ENCODE data around the gene MAN2B2.

MAN2B2 gene

GRCh38 chr4:6582889-6583490 is 8.0 kb downstream of the MAN2B2 start:
- intact Hi-C loops (cut with DNase I) = no loop called here
- peak in 9 of 42 donors; percentile 18 to 71 (median 39) for DNase-seq

- intact Hi-C loops (cut with DNase I) = no loop called here
- no peak for DNase-seq
These were observed 9.9 kb downstream of the MAN2B2 start for GRCh38 chr4:6584865-6585264.

DNA sequence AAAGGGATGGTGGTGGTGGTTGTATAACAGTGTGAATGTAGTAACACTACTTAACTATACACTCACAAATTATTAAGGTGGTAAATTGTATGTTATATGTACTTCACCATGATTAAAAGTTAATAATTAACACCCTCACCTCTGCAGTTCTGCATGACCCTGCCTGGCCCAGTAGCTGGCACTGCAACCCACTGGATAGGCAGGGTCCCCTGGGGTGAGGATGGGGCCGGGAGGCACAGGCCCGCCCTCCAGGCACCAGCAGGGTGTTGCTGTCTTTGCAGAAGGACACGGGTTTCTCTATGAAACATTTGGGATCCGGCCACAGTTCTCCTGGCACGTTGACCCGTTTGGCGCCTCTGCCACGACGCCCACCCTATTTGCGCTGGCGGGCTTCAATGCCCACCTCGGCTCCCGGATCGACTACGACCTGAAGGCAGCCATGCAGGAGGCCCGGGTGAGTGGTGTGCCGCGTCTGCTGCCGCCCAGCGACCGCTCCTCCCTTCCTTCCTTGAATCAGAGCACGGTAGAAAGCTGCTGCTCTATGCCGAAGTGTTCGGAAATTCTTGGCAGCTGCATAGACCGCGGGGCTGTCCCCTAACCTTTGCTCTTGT is 11.8 kb downstream of the MAN2B2 start:
- intact Hi-C loops (cut with DNase I) = no loop called here
- no peak for DNase-seq

DNA sequence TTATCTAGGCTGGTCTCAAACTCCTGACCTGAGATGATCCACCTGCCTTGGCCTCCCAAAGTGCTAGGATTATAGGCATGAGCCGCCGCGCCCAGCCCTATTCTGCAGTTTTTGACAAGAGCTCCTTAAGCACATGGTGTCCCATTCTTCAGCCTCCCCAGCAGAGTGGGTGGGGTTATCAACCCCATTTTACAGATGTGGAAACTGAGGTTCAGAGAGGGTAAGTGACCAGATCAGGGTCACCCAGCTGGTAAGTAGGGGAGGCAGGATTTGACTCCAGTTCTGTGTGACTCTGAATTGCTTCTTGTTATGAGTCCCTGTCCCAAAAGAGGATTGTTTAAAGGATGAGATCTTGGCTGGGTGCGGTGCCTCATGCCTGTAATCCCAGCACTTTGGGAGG is 14.5 kb downstream of the MAN2B2 start:
- intact Hi-C loops (cut with DNase I) = no loop called here
- DNase-seq = no peak

- intact Hi-C loops (cut with DNase I) = no loop called here
These were observed 16.3 kb downstream of the MAN2B2 start for GRCh38 chr4:6591313-6591712.

GRCh38 chr4:6591781-6592180 is 16.8 kb downstream of the MAN2B2 start:
- DNase-seq = no peak
- intact Hi-C loops (cut with DNase I) = no loop called here

More at GRCh38 chr4:6591313-6591712, 16.3 kb downstream of the MAN2B2 start:
- no peak for DNase-seq

DNA sequence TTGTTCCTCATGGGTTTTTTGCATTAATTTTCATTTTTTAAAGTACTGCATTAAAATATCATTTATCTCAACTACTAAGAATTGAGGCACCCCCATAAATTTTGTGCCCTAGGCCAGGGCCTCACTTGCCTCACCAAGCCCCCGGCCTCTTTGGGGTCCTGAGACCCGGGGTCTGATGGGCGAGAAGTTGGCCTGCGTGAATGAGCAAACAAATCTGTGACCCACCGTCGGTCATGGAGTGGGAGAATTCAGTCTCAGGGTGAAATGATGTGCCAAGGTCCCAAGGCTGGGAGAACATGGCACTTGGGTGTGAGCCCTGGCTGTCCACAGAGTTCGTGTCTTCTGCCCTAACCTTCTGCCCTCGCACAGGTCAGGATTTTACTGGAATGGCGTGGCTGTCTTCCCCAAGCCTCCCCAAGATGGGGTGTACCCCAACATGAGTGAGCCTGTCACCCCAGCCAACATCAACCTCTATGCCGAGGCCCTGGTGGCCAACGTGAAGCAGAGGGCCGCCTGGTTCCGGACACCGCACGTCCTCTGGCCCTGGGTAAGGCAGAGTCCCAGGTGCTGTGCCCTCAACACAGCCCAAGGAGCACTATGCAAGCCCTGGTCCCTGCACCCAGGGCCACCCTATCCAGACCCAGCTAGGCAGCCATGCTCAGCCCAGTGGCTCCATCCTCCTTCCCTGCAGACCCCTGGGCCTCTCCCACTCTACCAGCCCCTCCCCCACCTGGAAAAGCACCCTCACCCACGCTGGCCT is 18.0 kb downstream of the MAN2B2 start:
- DNase-seq = no peak
- intact Hi-C loops (cut with DNase I) = no loop called here

DNA sequence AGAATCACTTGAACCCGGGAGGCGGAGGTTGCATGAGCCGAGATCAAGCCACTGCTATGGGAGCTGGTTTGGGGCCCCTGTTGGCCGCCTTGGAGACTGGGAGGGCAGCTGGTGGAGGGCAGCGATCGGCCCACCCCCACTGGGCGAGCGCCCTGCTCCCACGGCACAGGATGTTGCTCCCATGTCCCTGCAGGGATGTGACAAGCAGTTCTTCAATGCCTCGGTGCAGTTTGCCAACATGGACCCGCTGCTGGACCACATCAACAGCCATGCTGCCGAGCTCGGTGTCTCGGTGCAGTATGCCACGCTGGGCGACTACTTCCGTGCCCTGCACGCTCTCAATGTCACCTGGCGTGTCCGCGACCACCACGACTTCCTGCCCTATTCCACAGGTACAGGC is 19.4 kb downstream of the MAN2B2 start:
- intact Hi-C loops (cut with DNase I) = no loop called here
- no peak for DNase-seq

DNA sequence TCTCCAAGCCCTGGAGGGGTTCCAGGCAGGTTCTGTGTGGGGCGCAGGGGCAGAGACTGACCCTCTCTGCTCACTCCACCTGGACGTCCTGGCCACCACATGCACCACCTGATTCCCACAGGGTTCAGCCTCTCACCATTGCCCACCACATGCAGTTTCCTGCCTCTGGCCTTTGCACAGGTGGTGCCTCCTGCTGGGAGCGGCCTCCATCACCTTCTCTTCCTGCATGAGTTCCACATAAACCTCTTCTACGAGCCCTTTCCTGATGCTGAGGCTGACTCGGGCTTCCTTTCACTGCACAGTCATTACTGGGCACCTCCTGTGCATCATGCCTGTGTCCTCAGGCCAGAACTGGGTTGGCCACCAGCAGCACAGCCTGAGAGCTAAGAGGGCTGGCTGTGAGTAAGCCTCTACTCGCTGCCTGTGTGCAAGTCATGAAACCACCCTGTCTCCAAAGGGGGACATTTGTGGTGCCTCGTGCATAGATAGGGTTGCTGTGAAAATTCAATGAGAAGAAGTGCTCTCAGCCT is 19.9 kb downstream of the MAN2B2 start:
- no peak for DNase-seq
- intact Hi-C loops (cut with DNase I) = no loop called here

- no peak for DNase-seq
These were observed 21.0 kb downstream of the MAN2B2 start for GRCh38 chr4:6595897-6596537.

DNA sequence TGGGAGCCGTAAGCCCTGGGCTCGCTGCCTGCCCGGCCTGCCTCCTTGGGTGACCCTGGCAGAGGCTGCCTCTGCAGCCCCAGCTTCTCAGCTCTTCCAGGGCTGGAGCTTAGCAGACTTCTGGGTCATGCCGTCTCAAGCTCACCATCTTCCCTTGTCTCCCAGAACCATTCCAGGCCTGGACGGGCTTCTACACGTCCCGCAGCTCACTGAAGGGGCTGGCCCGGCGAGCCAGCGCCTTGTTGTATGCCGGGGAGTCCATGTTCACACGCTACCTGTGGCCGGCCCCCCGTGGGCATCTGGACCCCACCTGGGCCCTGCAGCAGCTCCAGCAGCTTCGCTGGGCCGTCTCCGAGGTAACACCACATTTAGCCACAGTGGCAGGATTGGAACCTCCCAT is 22.0 kb downstream of the MAN2B2 start:
- DNase-seq = no peak
- intact Hi-C loops (cut with DNase I) = no loop called here

More at GRCh38 chr4:6595897-6596537, 21.0 kb downstream of the MAN2B2 start:
- intact Hi-C loops (cut with DNase I) = no loop called here

GRCh38 chr4:6598127-6598526 is 23.1 kb downstream of the MAN2B2 start:
- no peak for DNase-seq
- intact Hi-C loops (cut with DNase I) = no loop called here

- DNase-seq = no peak
- intact Hi-C loops (cut with DNase I) = no loop called here
These were observed 23.7 kb downstream of the MAN2B2 start for GRCh38 chr4:6598641-6599040.

DNA sequence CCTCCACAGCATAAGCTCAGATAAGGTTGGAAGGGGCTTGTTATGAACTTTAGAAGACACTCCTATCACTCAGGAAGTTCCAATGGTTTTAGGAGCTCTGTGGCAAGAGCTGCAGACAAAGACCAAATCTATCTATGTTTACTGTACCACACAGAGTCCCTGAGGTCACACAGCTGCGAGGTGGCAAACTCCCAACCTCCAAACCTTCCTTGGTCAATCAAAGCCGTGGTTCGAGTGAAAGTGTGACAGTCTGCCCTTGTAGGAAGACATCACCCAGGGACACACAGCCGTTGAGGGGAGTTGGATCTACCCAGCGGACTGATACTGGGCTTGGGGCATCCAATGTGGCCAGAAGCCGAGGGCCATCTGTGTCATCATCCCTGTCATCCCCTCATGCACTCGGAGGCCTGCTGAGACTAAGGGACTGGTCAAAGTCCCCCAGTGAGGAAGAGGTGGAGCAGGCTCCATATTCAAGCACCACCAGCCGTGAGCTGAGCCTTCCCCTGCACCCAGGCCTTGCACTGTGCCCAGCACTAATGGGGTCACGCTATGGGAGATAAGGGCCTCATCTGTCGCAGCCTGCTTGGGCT is 26.8 kb downstream of the MAN2B2 start:
- intact Hi-C loops (cut with DNase I) = no loop called here
- no peak for DNase-seq

GRCh38 chr4:6602289-6602688 is 27.3 kb downstream of the MAN2B2 start:
- DNase-seq = no peak
- intact Hi-C loops (cut with DNase I) = no loop called here

GRCh38 chr4:6603128-6603527 is 28.1 kb downstream of the MAN2B2 start:
- intact Hi-C loops (cut with DNase I) = no loop called here
- no peak for DNase-seq

GRCh38 chr4:6605114-6605513 is 30.1 kb downstream of the MAN2B2 start:
- intact Hi-C loops (cut with DNase I) = no loop called here
- DNase-seq = no peak

DNA sequence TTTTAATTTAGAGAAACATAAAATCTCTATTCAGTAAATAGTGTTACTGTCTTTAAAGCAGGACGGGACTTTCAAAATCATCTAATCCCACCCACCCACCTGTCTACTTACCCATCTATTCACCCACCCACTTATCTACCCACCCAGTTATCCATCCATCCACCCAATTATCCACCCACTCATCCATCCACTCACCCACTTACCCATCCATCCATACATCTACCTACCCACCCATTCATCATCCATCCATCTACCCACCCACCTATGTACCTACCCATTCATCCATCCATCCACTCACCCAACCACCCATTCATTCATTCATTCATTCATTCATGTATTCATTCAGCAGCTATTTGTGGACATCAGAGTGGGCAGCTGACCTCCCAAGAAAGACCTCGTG is 30.6 kb downstream of the MAN2B2 start:
- DNase-seq = no peak
- intact Hi-C loops (cut with DNase I) = no loop called here

DNA sequence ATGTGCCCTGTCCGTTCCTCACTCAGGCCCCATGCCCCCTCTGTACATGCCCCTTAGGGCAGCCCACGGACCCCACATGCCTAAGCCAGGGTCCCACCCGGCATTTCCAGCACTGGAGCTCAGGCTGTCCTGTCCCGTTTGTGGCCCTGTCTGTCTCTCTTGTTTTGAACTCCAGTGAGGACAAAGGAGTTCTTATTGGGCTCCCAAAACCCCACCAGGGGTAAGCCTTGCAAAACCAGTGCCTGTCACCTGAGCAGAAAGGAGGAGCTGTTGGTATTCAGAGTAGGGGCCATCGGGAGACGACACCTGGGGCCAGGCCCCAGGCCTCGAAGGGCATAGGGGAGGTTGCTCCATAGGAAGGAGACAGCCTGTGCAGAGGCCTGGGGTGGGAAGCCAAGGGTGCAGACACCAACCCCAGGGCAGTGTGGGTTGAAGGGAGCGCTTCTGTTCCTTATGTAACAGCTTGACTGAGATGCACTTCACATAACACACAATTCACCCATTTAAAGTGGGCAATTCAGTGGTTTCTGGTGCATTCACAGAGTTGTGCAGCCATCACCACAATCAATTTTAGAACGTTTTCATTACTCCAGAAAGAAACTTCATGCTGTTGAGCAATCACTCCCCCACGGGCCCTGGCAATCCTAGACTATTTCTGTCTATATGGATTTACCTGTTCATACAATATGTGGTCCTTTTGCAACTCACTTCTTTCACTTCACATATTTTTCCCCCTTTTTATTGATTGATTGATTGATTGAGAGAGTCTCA is 31.7 kb downstream of the MAN2B2 start:
- intact Hi-C loops (cut with DNase I) = no loop called here

More for the DNA sequence above, 31.7 kb downstream of the MAN2B2 start:
- peak in 31 of 42 donors; percentile 8 to 68 (median 35) for DNase-seq
